GM12873 (cell line): Measurements from ENCODE around the gene S100A5.

Experiments
- CTCF ChIP-seq: IDR thresholded peaks from 2 replicates; pipeline ENCODE4 v1.5.1; 2012; ENCODE audit warnings: low read depth, mild to moderate bottlenecking, moderate library complexity, low read length, control low read depth; ENCODE audit not compliant: insufficient read depth; ENCODE audit errors: missing control alignments

The S100A5 gene

GRCh38 chr1:153561466-153561985 is 20.8 kb upstream of the S100A5 start:
- TF ChIP-seq CTCF, result no peak

GRCh38 chr1:153560771-153561465 is 20.2 kb upstream of the S100A5 start:
- TF ChIP-seq CTCF, result no peak

GRCh38 chr1:153560241-153560640 is 19.5 kb upstream of the S100A5 start:
- no peak for TF ChIP-seq CTCF

GRCh38 chr1:153557877-153558276 is 17.1 kb upstream of the S100A5 start:
- TF ChIP-seq CTCF, result no peak

- TF ChIP-seq CTCF, result no peak
Observed at GRCh38 chr1:153556348-153556747, 15.6 kb upstream of the S100A5 start.

GRCh38 chr1:153553830-153554541 is 13.3 kb upstream of the S100A5 start:
- no peak for TF ChIP-seq CTCF

- no peak for TF ChIP-seq CTCF
Observed at GRCh38 chr1:153553096-153553495, 12.4 kb upstream of the S100A5 start.
